Lower lobe of right lung (tissue), 2 donors: ENCODE results near the gene TNRC6B. TPM values are rescaled to one million over a fixed set of nuclear protein-coding genes. Genes with fewer than 3 reads are reported as not detected.

Experiments
- ATAC-seq, 2 donors: fragments of 200-7000 bp; cut with Tn5 transposase; one replicate each; pipeline ENCODE4 v1.9.1; 2020 to 2022; ENCODE audit warnings: mild to moderate bottlenecking in 2 of 2, moderate library complexity in 2 of 2
- DNase-seq: peaks from one replicate; pipeline ENCODE4 v3.0.0-alpha.2; 2020
- H3K27ac ChIP-seq: fragments of 200-600 bp; one replicate; pipeline ENCODE4 v1.8.0; 2022
- H3K27me3 ChIP-seq: fragments of 200-600 bp; one replicate; pipeline ENCODE4 v1.8.0; 2022; ENCODE audit warnings: low read depth
- H3K36me3 ChIP-seq: fragments of 200-600 bp; one replicate; pipeline ENCODE4 v1.8.0; 2022; ENCODE audit warnings: mild to moderate bottlenecking
- H3K4me1 ChIP-seq: fragments of 200-600 bp; one replicate; pipeline ENCODE4 v1.8.0; 2022
- H3K4me3 ChIP-seq: fragments of 200-600 bp; one replicate; pipeline ENCODE4 v1.8.0; 2022; ENCODE audit warnings: mild to moderate bottlenecking
- H3K9me3 ChIP-seq: fragments of 200-600 bp; one replicate; pipeline ENCODE4 v1.8.0; 2022
- CTCF ChIP-seq: fragments of 200-600 bp; IDR thresholded peaks from one replicate; pipeline ENCODE4 v1.8.0; 2022; ENCODE audit warnings: antibody characterized with exemption, mild to moderate bottlenecking
- intact Hi-C: fragments of 100-400 bp; cut with DNase I; formaldehyde crosslinking; loops from one replicate; pipeline ENCODE4 v1.11.0; 2022
- total RNA-seq: library from RNA; stranded (reverse); fragmentation: NEBNext Ultra II Directional; extraction: Animal tissue kit (Norgen Biotek cat#: 25700); gene quantifications from one replicate; pipeline ENCODE4 v1.2.1, GENCODE V29; 2021
- donor health status: DM: no; HTN: yes; CAD: no; lungs with severe emphysema.

TNRC6B gene
- total RNA-seq, 1 donor from 2014 or later, result 54.6 TPM

- DNase-seq, result no peak
- intact Hi-C loops, result no loop called here
- no peak for ATAC-seq
- H3K27ac ChIP-seq, result no peak overlapping the region
- no peak for TF ChIP-seq CTCF
- no peaks in the 10 kb centered on the region for H3K4me1 ChIP-seq
- peaks cover 100% of the 10 kb centered on the region for H3K36me3 ChIP-seq
- H3K4me3 ChIP-seq, result no peak overlapping the region
- no peaks in the 10 kb centered on the region for H3K9me3 ChIP-seq
- no peaks in the 10 kb centered on the region for H3K27me3 ChIP-seq
These were observed 185.3 kb downstream of the TNRC6B start for GRCh38 chr22:40363059-40363458.

- Histone ChIP-seq H3K4me1 (no peaks in the 10 kb centered on the region), H3K4me3 (no peak overlapping the region), H3K9me3 (no peaks in the 10 kb centered on the region), H3K36me3 (peaks cover 91% of the 10 kb centered on the region), H3K27me3 (no peaks in the 10 kb centered on the region), H3K27ac (no peak overlapping the region)
- intact Hi-C loops, result no loop called here
- TF ChIP-seq CTCF, result no peak
- DNase-seq (no peak), ATAC-seq (no peak)
These were observed 186.7 kb downstream of the TNRC6B start for GRCh38 chr22:40364431-40364830.

- TF ChIP-seq CTCF, result no peak
- intact Hi-C loops, result no loop called here
- Histone ChIP-seq H3K9me3 (no peaks in the 10 kb centered on the region), H3K27ac (no peak overlapping the region), H3K27me3 (no peaks in the 10 kb centered on the region), H3K36me3 (peaks cover 75% of the 10 kb centered on the region), H3K4me3 (no peak overlapping the region), H3K4me1 (peaks cover under 1% of the 10 kb centered on the region)
- no peak for ATAC-seq
- no peak for DNase-seq
These were observed 188.3 kb downstream of the TNRC6B start for GRCh38 chr22:40366068-40366467.

- H3K4me3 ChIP-seq, result no peak overlapping the region
- no peak for ATAC-seq
- H3K36me3 ChIP-seq, result peaks cover 62% of the 10 kb centered on the region
- intact Hi-C loops, result no loop called here
- H3K4me1 ChIP-seq, result peaks cover 9% of the 10 kb centered on the region
- H3K27ac ChIP-seq, result no peak overlapping the region
- H3K9me3 ChIP-seq, result no peaks in the 10 kb centered on the region
- no peak for TF ChIP-seq CTCF
- no peaks in the 10 kb centered on the region for H3K27me3 ChIP-seq
- DNase-seq, result no peak
These were observed 189.6 kb downstream of the TNRC6B start for GRCh38 chr22:40367342-40367741.

GRCh38 chr22:40368016-40368415 is 190.3 kb downstream of the TNRC6B start:
- DNase-seq, result no peak
- peaks cover 56% of the 10 kb centered on the region for H3K36me3 ChIP-seq

More at GRCh38 chr22:40368016-40368415, 190.3 kb downstream of the TNRC6B start:
- Histone ChIP-seq H3K27ac (no peak overlapping the region), H3K4me1 (peaks cover 9% of the 10 kb centered on the region), H3K9me3 (no peaks in the 10 kb centered on the region), H3K4me3 (no peak overlapping the region), H3K27me3 (no peaks in the 10 kb centered on the region)
- intact Hi-C loops, result no loop called here
- ATAC-seq, result no peak
- TF ChIP-seq CTCF, result no peak
